Neural cell (in vitro differentiated cells): ENCODE results near the gene C17orf58.

Source experiments
- EP300 ChIP-seq: fragments of 450-650 bp; conservative IDR thresholded peaks from 2 replicates; pipeline ENCODE4 v1.6.1; 2014; ENCODE audit warnings: antibody characterized with exemption, mild to moderate bottlenecking, moderate library complexity; ENCODE audit not compliant: poor library complexity, severe bottlenecking
- EZH2 ChIP-seq: fragments of 200-600, 300-800 bp; shearing (Covaris generic), sonication (generic); IDR thresholded peaks from 2 replicates; pipeline ENCODE4 v1.6.1; 2014; ENCODE audit warnings: antibody characterized with exemption, low read length, borderline replicate concordance, mild to moderate bottlenecking; ENCODE audit not compliant: insufficient read depth, poor library complexity, severe bottlenecking
- POLR2AphosphoS5 ChIP-seq: IDR thresholded peaks from 2 replicates; pipeline ENCODE4 v1.6.1; 2012
- REST ChIP-seq: IDR thresholded peaks from 2 replicates; pipeline ENCODE4 v1.6.1; 2012; ENCODE audit warnings: borderline replicate concordance
- SMC3 ChIP-seq: fragments of 450-650 bp; conservative IDR thresholded peaks from 2 replicates; pipeline ENCODE4 v1.6.1; 2014; ENCODE audit warnings: antibody characterized with exemption, mild to moderate bottlenecking, moderate library complexity; ENCODE audit not compliant: poor library complexity
- TAF1 ChIP-seq: IDR thresholded peaks from 2 replicates; pipeline ENCODE4 v1.6.1; 2012; ENCODE audit warnings: low read depth
- TF ChIP-seq, protein P1 (sequence below): fragments of 450-650 bp; IDR thresholded peaks from 2 replicates; pipeline ENCODE4 v1.5.1; 2014; ENCODE audit warnings: antibody characterized with exemption, mild to moderate bottlenecking, moderate library complexity; ENCODE audit not compliant: poor library complexity, severe bottlenecking

DNA sequence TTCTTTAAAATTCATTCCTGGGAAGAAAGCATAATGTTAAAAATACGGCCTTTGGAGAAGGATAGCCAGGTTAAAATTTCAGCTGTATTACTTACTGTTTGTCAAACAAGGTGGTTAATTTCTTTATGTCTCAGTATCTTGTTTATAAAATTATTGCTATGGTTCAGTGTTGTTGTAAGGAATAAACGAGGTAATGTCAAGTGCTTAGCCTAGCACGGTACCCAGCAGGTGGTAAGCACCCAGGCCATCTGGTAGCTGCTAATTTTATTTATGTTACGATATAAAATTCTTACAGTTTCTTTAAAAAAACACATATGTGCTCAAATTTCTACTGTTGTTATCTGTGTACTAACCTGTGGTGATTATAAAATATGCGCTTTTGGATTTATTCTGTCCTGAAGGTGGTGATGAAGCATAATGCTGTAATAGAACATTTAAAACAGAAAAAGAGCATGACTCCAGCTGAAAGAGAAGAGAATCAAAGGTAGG, 48.9 kb downstream of the C17orf58 start:
- TF ChIP-seq, protein P1, sequence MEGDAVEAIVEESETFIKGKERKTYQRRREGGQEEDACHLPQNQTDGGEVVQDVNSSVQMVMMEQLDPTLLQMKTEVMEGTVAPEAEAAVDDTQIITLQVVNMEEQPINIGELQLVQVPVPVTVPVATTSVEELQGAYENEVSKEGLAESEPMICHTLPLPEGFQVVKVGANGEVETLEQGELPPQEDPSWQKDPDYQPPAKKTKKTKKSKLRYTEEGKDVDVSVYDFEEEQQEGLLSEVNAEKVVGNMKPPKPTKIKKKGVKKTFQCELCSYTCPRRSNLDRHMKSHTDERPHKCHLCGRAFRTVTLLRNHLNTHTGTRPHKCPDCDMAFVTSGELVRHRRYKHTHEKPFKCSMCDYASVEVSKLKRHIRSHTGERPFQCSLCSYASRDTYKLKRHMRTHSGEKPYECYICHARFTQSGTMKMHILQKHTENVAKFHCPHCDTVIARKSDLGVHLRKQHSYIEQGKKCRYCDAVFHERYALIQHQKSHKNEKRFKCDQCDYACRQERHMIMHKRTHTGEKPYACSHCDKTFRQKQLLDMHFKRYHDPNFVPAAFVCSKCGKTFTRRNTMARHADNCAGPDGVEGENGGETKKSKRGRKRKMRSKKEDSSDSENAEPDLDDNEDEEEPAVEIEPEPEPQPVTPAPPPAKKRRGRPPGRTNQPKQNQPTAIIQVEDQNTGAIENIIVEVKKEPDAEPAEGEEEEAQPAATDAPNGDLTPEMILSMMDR = no peak
- TF ChIP-seq EP300 (no peak), EZH2 (no peak), POLR2AphosphoS5 (no peak), SMC3 (no peak), TAF1 (no peak), REST (no peak)
